Glutamatergic neuron (in vitro differentiated cells): ENCODE data around the gene TEX10. TPM values are rescaled to one million over a fixed set of nuclear protein-coding genes. Genes with fewer than 3 reads are reported as not detected.

Experiments used
- DNase-seq: peaks from one replicate; pipeline ENCODE4 v3.0.0; 2022
- H3K27ac Mint-ChIP-seq: one replicate; pipeline ENCODE4 v1.8.0; 2020; ENCODE audit warnings: mild to moderate bottlenecking, mixed read lengths, inconsistent platforms; ENCODE audit not compliant: unreplicated experiment
- H3K27me3 Mint-ChIP-seq: one replicate; pipeline ENCODE4 v1.8.0; 2020; ENCODE audit warnings: mild to moderate bottlenecking, moderate library complexity, mixed read lengths, inconsistent platforms; ENCODE audit not compliant: unreplicated experiment
- H3K36me3 Mint-ChIP-seq: one replicate; pipeline ENCODE4 v1.8.0; 2020; ENCODE audit warnings: mild to moderate bottlenecking, mixed read lengths, inconsistent platforms; ENCODE audit not compliant: unreplicated experiment
- H3K4me1 Mint-ChIP-seq: one replicate; pipeline ENCODE4 v1.8.0; 2020; ENCODE audit warnings: mild to moderate bottlenecking, low read depth, mixed read lengths, inconsistent platforms; ENCODE audit not compliant: unreplicated experiment
- H3K4me3 Mint-ChIP-seq: one replicate; pipeline ENCODE4 v1.8.0; 2020; ENCODE audit warnings: mild to moderate bottlenecking, mixed read lengths, inconsistent platforms; ENCODE audit not compliant: unreplicated experiment
- H3K9me3 Mint-ChIP-seq: one replicate; pipeline ENCODE4 v1.8.0; 2020; ENCODE audit warnings: mild to moderate bottlenecking, moderate library complexity, mixed read lengths, inconsistent platforms; ENCODE audit not compliant: unreplicated experiment
- long read RNA-seq: library from polyadenylated mRNA; unstranded; transcript quantifications from one replicate; pipeline ENCODE4 v2.0.0, GENCODE V29; 2020; ENCODE audit not compliant: unreplicated experiment
- total RNA-seq: library from RNA; stranded (reverse); fragmentation: NEBNext Ultra II Directional; extraction: Animal tissue kit (Norgen Biotek cat#: 25700); gene quantifications from one replicate; pipeline ENCODE4 v1.2.1, GENCODE V29; 2021; ENCODE audit not compliant: unreplicated experiment
- TF ChIP-seq, protein P1 (sequence below): fragments of 200-600 bp; sonication (generic); IDR thresholded peaks from one replicate; pipeline ENCODE4 v1.5.0; 2021; ENCODE audit not compliant: partially characterized antibody, unreplicated experiment

The TEX10 gene
- total RNA-seq: 18.4 TPM
- long read RNA-seq, partial matches to known transcripts: 1 of 4 reads
- long read RNA-seq, other reads (novel, unspliced or antisense): 2 of 4 reads

DNA sequence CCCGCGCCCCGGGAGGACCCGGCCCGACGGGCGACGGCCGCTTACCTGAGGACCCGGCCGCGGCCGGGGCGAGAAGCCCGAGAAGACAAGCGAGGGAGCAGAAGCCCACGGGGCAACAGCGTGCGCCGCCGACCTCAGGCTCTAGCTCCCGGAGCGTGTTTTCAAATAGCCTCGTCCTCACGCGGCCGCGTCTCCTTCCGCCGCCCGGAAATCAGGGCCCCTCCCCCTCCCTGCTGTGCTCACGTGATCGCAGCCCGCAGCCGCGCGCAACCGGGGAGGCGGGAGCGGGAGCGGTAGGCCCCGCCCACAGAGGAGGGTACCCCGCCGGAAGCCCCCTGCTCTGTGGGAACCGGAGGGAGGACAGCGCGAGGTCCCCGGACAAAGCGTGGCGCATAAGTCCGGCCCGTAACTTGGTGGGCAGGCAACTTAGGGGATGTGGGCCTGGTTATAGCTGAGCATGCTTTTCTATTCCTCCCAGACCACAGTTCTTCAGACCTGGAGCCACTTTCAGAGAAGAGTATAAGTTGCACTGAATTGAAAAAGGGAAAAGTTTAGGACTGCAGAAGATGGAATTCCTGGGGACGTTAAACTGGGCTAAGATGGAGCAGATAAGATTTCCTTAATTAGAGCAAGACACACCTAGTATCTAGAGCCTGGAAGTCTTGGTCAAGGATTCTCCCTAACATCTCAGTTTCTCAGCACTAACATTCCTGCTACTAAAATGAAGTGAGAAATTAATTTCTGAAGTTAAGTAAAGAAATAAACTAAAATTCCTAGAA lies at the start of gene TEX10:
TEX10 (minus strand) TSS at position 216 of the 779 bp plus-strand sequence. CDS start 3,579 bp downstream, outside the sequence.
- peak; percentile 97 for DNase-seq
- TF ChIP-seq, protein P1, sequence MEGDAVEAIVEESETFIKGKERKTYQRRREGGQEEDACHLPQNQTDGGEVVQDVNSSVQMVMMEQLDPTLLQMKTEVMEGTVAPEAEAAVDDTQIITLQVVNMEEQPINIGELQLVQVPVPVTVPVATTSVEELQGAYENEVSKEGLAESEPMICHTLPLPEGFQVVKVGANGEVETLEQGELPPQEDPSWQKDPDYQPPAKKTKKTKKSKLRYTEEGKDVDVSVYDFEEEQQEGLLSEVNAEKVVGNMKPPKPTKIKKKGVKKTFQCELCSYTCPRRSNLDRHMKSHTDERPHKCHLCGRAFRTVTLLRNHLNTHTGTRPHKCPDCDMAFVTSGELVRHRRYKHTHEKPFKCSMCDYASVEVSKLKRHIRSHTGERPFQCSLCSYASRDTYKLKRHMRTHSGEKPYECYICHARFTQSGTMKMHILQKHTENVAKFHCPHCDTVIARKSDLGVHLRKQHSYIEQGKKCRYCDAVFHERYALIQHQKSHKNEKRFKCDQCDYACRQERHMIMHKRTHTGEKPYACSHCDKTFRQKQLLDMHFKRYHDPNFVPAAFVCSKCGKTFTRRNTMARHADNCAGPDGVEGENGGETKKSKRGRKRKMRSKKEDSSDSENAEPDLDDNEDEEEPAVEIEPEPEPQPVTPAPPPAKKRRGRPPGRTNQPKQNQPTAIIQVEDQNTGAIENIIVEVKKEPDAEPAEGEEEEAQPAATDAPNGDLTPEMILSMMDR: no peak
- Mint-ChIP-seq H3K4me3 (peak within 1 kb of the TSS; percentile 99), H3K27ac (peak within 1 kb of the TSS; percentile 86), H3K9me3 (peaks cover 8% of the 10 kb centered on the region), H3K36me3 (peaks cover 7% of the 10 kb centered on the region), H3K4me1 (peaks cover 15% of the 10 kb centered on the region), H3K27me3 (peaks cover 2% of the 10 kb centered on the region)

DNA sequence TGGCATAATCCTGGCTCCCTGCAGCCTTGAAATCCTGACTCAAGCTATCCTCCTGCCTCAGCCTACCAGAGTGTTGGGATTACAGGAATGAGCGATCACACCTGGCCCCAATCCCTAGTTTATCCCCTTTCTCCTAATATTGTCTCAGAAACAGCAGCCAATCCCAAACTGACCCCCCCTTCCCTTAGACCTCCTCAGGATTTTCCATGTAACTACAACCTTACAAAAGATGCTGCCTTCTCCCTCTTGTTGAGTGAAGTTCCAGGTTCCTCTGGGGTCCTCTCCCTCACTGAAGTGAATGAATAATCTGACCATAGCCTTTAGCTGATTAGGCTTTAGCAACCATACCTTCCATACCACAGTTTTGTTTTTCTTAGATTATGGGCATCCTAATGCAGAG lies 48.3 kb upstream of the TEX10 start:
- Mint-ChIP-seq H3K4me1 (no peaks in the 10 kb centered on the region), H3K9me3 (no peaks in the 10 kb centered on the region), H3K4me3 (no peak overlapping the region), H3K36me3 (peaks cover 5% of the 10 kb centered on the region), H3K27me3 (peaks cover 5% of the 10 kb centered on the region), H3K27ac (no peak overlapping the region)
- TF ChIP-seq, protein P1: no peak
- DNase-seq: no peak

DNA sequence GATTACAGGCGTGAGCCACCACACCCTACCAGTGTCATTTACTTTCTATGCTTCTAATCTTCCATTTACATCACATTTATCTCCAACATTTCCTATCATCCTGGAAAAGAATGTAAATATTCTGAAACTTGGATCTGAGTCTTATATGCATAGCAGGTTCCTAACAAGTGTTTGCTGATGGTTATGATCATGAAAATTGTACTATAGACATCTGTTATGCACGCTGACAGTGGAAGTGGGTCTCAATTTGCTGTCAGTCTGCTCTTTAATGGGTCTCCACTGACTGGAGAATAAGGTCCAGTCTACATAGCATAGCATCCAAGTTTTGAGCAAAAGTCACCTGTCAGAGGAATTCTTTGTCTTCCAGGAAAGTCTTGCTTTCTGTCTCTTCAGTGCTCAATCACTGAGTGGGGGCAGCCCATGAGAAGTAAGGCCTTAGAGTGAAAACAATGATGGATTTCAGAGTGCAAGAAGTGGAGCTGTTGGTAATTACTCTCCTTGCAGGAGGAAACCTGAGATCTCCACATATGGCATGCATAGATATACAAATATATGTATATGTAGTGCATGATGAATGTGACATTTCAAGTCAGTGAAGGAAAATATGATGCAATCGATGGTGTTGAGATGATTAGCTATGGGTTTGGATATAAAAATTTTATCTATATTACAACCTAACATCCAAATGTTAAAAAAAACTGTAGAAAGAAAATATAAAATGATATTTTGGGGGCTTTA lies 45.0 kb upstream of the TEX10 start:
- Mint-ChIP-seq H3K27ac (no peak overlapping the region), H3K9me3 (no peaks in the 10 kb centered on the region), H3K27me3 (peaks cover 3% of the 10 kb centered on the region), H3K36me3 (peaks cover 4% of the 10 kb centered on the region), H3K4me1 (no peaks in the 10 kb centered on the region), H3K4me3 (no peak overlapping the region)
- DNase-seq: no peak
- TF ChIP-seq, protein P1: no peak

DNA sequence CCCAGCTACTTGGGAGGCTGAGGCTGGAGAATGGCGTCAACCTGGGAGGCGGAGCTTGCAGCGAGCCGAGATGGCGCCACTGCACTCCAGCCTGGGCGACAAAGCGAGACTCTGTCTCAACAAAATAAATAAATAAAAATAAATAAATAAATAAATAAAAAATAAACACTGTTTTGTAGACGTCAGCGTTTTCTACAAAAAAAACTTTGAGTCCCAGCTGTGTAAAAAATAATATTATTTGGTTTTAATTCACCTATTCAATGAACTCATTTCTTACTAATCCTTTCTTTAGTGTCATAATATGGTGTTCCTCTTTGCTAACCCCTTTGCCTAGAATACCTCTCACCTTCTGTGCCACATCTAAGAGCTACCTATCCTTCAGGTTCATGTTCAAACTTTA lies 44.0 kb upstream of the TEX10 start:
- H3K9me3 Mint-ChIP-seq: no peaks in the 10 kb centered on the region
- peaks cover 3% of the 10 kb centered on the region for H3K27me3 Mint-ChIP-seq
- DNase-seq: no peak
- H3K36me3 Mint-ChIP-seq: peaks cover 5% of the 10 kb centered on the region
- H3K4me3 Mint-ChIP-seq: no peak overlapping the region
- H3K27ac Mint-ChIP-seq: no peak overlapping the region
- no peaks in the 10 kb centered on the region for H3K4me1 Mint-ChIP-seq
- TF ChIP-seq, protein P1: no peak
